ENCODE results near the gene STBD1.
"Not testable (repeated sequence)": the region's sequence is repeated elsewhere in the genome, so short reads cannot be mapped to it uniquely, and the experiment has no call there.

The STBD1 gene

GRCh38 chr4:76277667-76278066, 28.9 kb upstream of the STBD1 start:
- no peak for TF ChIP-seq CTCF (IDR thresholded peaks at IDR 0.05; ENCODE audit: extremely low read depth, missing control alignments)
- no peak for DNase-seq (ENCODE audit: low spot score)

- no peak for TF ChIP-seq CTCF (IDR thresholded peaks at IDR 0.05; ENCODE audit: extremely low read depth, missing control alignments)
- no peak for DNase-seq (ENCODE audit: low spot score)
These were observed 27.9 kb upstream of the STBD1 start for GRCh38 chr4:76278583-76278982.

GRCh38 chr4:76279462-76279861, 27.1 kb upstream of the STBD1 start:
- TF ChIP-seq CTCF (IDR thresholded peaks at IDR 0.05; ENCODE audit: extremely low read depth, missing control alignments) = no peak

GRCh38 chr4:76280488-76281441, 25.8 kb upstream of the STBD1 start:
- no peak for TF ChIP-seq CTCF (IDR thresholded peaks at IDR 0.05; ENCODE audit: extremely low read depth, missing control alignments)
- DNase-seq (ENCODE audit: low spot score) = no peak

More at GRCh38 chr4:76279462-76279861, 27.1 kb upstream of the STBD1 start:
- DNase-seq (ENCODE audit: low spot score) = no peak

- DNase-seq (ENCODE audit: low spot score) = not testable (repeated sequence)
These were observed 24.9 kb upstream of the STBD1 start for GRCh38 chr4:76281594-76281993.

GRCh38 chr4:76282941-76283689, 23.4 kb upstream of the STBD1 start:
- TF ChIP-seq CTCF (IDR thresholded peaks at IDR 0.05; ENCODE audit: extremely low read depth, missing control alignments) = no peak
- DNase-seq (ENCODE audit: low spot score) = no peak

GRCh38 chr4:76283900-76284299, 22.6 kb upstream of the STBD1 start:
- no peak for DNase-seq (ENCODE audit: low spot score)
- no peak for TF ChIP-seq CTCF (IDR thresholded peaks at IDR 0.05; ENCODE audit: extremely low read depth, missing control alignments)

- DNase-seq (ENCODE audit: low spot score) = not testable (repeated sequence)
These were observed 18.7 kb upstream of the STBD1 start for GRCh38 chr4:76287811-76288210.
